ENCODE measurements around the gene GNG12. TPM values are rescaled to one million over a fixed set of nuclear protein-coding genes. Genes with fewer than 3 reads are reported as not detected.

The GNG12 gene
- total RNA-seq, 1 donor from 2014 or later = 71.5 TPM

DNA sequence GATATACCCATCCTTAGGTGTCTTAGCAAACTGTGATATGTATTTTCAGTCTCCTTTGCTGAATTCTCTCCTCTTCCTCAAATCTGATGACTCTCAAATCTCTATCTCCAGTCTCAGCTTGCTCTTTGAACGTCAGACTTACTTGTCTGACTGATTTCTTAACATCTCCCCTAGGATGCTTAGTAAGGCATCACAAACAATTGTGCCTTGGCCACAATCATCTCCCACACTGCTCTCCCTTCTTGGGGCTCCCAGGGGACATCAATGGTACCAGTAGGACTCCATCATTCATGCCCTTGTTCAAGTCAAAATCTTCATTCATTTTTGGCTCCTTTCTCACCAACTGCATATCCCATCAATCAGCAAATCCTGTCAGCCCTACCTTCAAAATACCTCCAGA, 42.0 kb downstream of the GNG12 start:
- intact Hi-C loops (cut with DNase I) = no loop called here
- TF ChIP-seq POLR2A (IDR thresholded peaks at IDR 0.05) = no peak
- TF ChIP-seq, protein P1, sequence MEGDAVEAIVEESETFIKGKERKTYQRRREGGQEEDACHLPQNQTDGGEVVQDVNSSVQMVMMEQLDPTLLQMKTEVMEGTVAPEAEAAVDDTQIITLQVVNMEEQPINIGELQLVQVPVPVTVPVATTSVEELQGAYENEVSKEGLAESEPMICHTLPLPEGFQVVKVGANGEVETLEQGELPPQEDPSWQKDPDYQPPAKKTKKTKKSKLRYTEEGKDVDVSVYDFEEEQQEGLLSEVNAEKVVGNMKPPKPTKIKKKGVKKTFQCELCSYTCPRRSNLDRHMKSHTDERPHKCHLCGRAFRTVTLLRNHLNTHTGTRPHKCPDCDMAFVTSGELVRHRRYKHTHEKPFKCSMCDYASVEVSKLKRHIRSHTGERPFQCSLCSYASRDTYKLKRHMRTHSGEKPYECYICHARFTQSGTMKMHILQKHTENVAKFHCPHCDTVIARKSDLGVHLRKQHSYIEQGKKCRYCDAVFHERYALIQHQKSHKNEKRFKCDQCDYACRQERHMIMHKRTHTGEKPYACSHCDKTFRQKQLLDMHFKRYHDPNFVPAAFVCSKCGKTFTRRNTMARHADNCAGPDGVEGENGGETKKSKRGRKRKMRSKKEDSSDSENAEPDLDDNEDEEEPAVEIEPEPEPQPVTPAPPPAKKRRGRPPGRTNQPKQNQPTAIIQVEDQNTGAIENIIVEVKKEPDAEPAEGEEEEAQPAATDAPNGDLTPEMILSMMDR (IDR thresholded peaks at IDR 0.05) = no peak
- peaks cover 76% of the 10 kb centered on the region for H3K4me1 ChIP-seq

DNA sequence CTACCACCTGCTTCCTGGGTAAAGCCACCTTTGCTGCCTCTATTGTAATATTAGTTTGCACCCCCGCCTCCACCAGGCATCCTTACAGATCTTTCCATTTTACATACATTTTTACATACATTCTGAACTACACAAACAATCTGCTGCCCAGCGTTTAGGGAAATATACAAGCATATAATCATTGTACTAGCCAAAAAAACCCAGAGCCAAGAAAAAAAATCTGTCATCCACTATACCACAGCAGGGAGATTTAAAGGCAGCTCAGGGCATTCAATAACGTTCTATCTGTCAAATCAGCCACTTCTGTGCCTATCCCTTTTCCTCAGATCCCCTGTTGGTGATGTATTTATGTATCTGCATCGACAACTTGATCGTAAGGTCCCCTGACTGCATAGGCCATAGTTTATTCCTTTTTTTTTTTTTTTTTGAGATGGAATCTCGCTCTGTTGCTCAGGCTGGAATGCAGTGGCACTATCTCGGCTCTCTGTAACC, 43.0 kb downstream of the GNG12 start:
- intact Hi-C loops (cut with DNase I) = no loop called here
- H3K4me1 ChIP-seq = peaks cover 73% of the 10 kb centered on the region
- no peak for DNase-seq (ENCODE audit: extremely low spot score in 2 of 2)
- H3K4me3 ChIP-seq = no peak overlapping the region
- H3K27ac ChIP-seq = no peak overlapping the region
- H3K9me3 ChIP-seq = no peaks in the 10 kb centered on the region
- H3K27me3 ChIP-seq = no peaks in the 10 kb centered on the region
- TF ChIP-seq, protein P1 (IDR thresholded peaks at IDR 0.05) = no peak
- no peak for TF ChIP-seq POLR2A (IDR thresholded peaks at IDR 0.05)
- no peak for TF ChIP-seq POLR2AphosphoS5 (IDR thresholded peaks at IDR 0.05; ENCODE audit: insufficient read depth in 1 of 2, low read depth in 1 of 2)
- H3K36me3 ChIP-seq = no peaks in the 10 kb centered on the region

More for the DNA sequence above, 42.0 kb downstream of the GNG12 start:
- no peaks in the 10 kb centered on the region for H3K36me3 ChIP-seq
- H3K27me3 ChIP-seq = no peaks in the 10 kb centered on the region
- H3K27ac ChIP-seq = peak overlapping the region; percentile 57
- no peaks in the 10 kb centered on the region for H3K9me3 ChIP-seq
- no peak overlapping the region for H3K4me3 ChIP-seq
- no peak for DNase-seq (ENCODE audit: extremely low spot score in 2 of 2)

DNA sequence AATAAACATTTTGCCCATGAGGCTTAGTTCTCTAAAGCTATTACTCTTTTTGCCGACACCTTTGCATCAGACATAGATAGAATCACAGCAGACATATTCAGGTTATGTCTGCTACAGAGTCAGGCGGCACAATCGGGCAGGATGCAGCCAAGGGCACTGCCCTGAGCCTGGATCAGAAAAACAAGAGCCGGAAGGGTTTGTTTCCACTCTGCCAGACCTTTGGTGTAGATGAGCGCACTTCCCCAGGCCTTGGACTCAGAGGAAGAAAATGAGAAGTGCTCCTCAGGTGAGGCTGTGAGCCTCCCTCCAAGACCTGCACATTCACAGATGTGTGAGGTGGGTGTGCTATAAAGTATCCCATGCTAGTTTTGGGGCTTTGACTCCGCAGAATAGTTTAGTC, 43.7 kb downstream of the GNG12 start:
- no peaks in the 10 kb centered on the region for H3K36me3 ChIP-seq
- no peak for DNase-seq (ENCODE audit: extremely low spot score in 2 of 2)
- H3K27me3 ChIP-seq = no peaks in the 10 kb centered on the region
- no peaks in the 10 kb centered on the region for H3K9me3 ChIP-seq
- H3K27ac ChIP-seq = no peak overlapping the region
- peaks cover 68% of the 10 kb centered on the region for H3K4me1 ChIP-seq
- TF ChIP-seq, protein P1 (IDR thresholded peaks at IDR 0.05) = no peak
- TF ChIP-seq POLR2AphosphoS5 (IDR thresholded peaks at IDR 0.05; ENCODE audit: insufficient read depth in 1 of 2, low read depth in 1 of 2) (no peak), POLR2A (IDR thresholded peaks at IDR 0.05) (no peak)
- intact Hi-C loops (cut with DNase I) = no loop called here
- H3K4me3 ChIP-seq = no peak overlapping the region

DNA sequence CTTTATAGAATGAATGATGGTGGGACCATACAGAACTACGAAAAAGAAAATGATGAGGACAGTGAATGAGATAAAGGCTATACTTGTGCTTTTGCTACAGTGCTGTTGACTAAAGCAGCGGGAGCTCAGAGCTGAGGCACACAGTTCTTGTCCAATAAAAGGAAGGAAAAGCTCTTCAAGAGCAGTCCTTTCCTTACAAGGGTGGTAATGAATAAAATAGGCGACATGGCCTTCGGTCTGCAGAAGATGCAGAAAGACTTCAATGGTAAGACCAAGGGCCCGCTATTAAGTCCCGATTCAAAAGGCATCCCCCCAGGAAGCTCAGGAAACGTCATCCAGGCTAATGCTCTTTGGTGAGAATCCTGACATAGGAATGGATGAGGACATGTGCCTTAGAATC, 44.4 kb downstream of the GNG12 start:
- Histone ChIP-seq H3K9me3 (no peaks in the 10 kb centered on the region), H3K4me1 (peaks cover 61% of the 10 kb centered on the region), H3K27ac (no peak overlapping the region)

DNA sequence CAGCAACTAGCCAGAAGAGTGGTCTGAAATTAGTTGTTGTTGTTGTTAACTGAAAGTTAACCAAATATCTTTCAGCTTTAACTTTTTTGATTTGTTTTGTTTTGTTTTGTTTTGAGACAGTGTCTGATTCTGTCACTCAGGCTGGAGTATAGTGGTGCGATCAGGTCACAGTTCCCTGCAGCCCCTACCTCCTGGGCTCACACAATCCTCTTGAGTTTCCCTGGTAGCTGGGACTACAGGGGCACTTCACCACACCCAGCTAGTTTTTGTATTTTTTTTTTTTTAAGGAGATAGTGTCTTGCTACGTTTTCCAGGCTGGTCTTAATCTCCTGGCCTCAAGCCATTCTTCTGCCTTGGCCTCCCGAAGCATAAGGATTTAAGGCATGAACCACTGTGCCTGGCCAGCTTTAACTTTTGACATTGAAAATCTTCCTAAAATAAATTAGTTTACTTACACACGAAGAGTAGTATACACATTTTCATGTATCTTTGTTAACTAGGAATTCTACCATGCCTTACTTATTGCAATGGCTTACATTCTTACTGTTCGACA, 45.0 kb downstream of the GNG12 start:
- TF ChIP-seq, protein P1 (IDR thresholded peaks at IDR 0.05) = no peak
- TF ChIP-seq POLR2A (IDR thresholded peaks at IDR 0.05) (no peak), POLR2AphosphoS5 (IDR thresholded peaks at IDR 0.05; ENCODE audit: insufficient read depth in 1 of 2, low read depth in 1 of 2) (no peak)
- Histone ChIP-seq H3K4me3 (no peak overlapping the region), H3K27ac (no peak overlapping the region), H3K36me3 (no peaks in the 10 kb centered on the region), H3K27me3 (no peaks in the 10 kb centered on the region), H3K4me1 (peaks cover 56% of the 10 kb centered on the region), H3K9me3 (no peaks in the 10 kb centered on the region)
- intact Hi-C loops (cut with DNase I) = no loop called here
- no peak for DNase-seq (ENCODE audit: extremely low spot score in 2 of 2)

More for the DNA sequence above, 44.4 kb downstream of the GNG12 start:
- intact Hi-C loops (cut with DNase I) = no loop called here
- Histone ChIP-seq H3K36me3 (no peaks in the 10 kb centered on the region), H3K4me3 (no peak overlapping the region), H3K27me3 (no peaks in the 10 kb centered on the region)
- DNase-seq (ENCODE audit: extremely low spot score in 2 of 2) = peak in 1 of 2 donors; percentile 58
- TF ChIP-seq POLR2AphosphoS5 (IDR thresholded peaks at IDR 0.05; ENCODE audit: insufficient read depth in 1 of 2, low read depth in 1 of 2) (no peak), POLR2A (IDR thresholded peaks at IDR 0.05) (no peak)
- TF ChIP-seq, protein P1 (IDR thresholded peaks at IDR 0.05) = no peak
